NK-92 (cell line): ENCODE data around the gene NUP214.
"Not testable (repeated sequence)": the region's sequence is repeated elsewhere in the genome, so short reads cannot be mapped to it uniquely, and the experiment has no call there.

Source experiments
- DNase-seq: peaks from one replicate; lab custom pipeline; 2025; ENCODE audit not compliant: unreplicated experiment; lab: John Stamatoyannopoulos, UW

NUP214 gene

GRCh38 chr9:131258186-131258585, 132.8 kb downstream of the NUP214 start:
- DNase-seq, result no peak

DNA sequence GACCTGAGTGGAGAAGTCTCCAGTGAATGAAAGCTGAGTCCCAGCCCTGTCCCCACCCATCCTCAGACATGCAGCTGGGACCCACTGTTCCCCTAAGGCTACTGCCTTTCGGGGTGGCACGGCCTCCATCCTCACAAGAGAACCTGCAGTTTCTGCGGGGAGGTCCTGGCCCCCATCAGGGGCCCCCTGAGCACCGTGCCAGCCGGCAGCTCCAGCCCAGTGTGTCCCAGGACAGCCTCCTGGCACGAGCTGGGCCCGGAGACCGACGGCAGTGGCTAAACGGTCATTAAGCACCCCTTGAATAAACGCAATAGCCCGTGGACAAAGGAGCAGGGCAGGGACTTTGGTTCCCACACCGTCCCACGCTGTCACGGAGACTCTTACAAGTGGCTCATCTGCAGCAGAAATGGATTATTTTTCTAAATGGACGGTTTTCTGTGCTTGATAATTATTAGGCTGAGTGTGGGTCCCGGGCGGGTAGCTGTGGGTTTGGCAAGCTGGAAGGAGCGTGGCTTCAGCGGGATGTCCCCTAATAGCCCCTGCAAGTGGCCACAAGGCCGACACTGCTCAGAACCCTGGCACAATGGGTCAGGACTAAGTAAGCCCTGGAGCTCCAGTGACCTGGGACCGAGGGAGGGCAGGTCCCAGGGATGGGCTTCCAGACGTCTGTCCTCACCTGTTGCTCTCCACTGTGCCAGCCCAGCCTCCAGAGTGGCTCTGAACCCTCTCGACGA, 133.5 kb downstream of the NUP214 start:
- no peak for DNase-seq

DNA sequence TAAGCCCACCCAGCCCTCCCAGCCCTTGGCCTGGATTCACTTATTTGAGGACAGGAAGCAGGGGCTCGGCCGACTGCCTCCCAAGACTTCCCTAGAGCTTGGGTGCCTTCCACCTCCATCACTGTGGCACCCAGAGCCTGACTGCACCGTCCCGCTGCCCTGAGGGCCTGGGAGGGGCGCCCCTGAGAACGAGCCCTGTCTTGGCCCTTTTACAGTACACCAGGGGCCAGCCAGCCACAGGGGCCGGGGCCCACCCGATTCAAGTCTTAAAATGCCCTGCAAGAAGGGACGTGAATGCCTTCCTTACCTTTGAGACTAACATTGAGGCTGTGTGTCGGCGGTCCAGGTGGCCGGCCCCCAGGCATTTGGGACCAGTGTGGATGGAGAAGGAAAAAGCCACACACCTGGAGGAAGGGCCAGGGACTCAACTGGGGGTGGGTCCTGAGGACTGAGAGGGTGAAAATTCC, 134.1 kb downstream of the NUP214 start:
- no peak for DNase-seq

DNA sequence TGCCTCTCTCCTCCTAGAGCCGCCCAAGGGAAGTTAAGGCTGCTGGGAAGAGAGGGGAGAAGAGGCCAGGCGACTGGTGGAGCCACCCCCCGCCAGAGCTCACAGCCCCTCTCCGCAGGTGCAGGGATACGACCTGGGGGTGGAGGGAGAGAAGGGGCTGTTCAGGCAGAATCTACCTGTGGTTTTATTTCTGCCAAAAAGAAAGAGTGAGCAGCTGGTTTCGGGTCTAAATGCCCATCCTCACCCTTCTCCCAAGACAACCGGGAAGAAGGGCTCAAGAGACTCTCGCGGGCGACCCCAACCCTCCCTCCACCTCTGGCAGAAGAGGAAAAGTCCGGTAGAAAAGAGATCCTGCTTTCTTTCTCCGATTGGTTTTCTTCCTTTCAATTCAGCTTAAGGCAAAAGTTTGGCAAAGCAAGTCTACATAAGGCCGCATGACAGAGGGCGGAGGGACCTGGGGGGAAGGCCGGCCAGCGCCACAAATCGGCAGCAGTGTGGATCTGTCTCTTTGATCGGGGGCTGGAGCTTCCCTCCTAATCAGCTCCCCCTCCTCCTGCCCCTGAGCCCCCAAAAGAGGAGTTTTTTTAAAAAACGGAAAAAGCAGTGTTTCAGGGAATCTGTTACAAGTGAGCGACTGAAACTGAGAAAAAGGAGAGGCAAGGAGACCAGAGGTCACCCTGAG, 134.7 kb downstream of the NUP214 start:
- no peak for DNase-seq

- no peak for DNase-seq
Measured at GRCh38 chr9:131260751-131261452, 135.5 kb downstream of the NUP214 start.

GRCh38 chr9:131262327-131263032, 137.1 kb downstream of the NUP214 start:
- no peak for DNase-seq

DNA sequence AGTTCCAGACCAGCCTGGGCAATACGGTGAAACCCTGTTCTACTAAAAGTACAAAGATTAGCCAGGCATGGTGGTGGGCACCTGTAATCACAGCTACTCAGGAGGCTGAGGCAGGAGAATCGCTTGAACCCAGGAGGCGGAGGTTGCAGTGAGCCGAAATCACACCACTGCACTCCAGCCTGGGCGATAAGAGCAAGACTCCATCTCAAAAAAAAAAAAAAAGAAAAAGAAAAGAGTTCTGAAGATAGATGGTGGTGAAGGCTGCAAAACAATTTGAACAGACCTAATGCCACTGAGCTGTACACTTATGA, 137.6 kb downstream of the NUP214 start:
- DNase-seq, result not testable (repeated sequence)

GRCh38 chr9:131263701-131264100, 138.3 kb downstream of the NUP214 start:
- DNase-seq, result no peak

- DNase-seq, result no peak
Measured at GRCh38 chr9:131264231-131264630, 138.8 kb downstream of the NUP214 start.

DNA sequence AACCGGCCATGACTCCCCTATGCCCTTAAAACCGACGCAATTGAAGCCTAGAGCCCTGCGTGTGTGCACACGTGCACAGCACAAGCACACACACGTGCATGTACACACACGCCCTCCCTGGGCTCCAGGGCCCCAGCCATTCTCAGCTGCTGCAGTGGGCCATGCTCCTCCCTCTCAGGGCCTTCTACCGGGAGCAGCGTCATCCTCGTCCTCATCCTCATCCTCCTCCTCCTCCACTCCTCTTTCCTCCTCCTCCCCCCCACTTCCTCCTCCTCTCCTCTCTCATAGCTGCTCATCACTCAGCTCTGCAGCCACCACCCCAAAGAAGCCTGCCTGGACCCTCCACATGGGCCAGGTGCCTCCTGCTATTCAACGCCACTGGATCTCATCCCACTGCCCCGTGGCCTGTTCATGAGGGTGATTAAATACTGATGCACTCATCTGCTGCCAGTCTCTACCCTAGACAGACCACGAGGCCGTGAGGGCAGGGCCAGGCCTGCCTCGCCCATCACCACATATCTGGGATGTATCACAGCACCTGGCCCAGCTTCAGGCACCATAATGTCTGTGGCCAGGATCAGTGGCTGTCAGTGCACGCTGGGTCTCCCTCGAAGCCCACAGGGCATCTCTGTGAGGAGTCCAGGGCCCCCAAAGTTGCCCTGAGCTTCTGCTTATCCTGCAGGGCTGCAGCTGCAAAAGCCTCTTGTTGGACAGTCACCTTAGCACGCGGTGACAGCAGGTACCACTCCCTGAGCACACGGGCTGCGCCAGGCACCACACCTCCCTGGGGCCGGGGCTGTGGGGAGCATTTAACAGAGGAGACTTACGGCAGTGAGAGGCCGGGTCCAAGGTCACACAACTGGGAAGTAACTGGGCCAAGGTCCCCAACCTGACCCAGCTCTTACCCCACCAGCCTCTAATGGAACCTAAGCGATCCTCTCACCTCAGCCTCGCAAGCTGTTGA, 141.2 kb downstream of the NUP214 start:
- DNase-seq, result no peak

DNA sequence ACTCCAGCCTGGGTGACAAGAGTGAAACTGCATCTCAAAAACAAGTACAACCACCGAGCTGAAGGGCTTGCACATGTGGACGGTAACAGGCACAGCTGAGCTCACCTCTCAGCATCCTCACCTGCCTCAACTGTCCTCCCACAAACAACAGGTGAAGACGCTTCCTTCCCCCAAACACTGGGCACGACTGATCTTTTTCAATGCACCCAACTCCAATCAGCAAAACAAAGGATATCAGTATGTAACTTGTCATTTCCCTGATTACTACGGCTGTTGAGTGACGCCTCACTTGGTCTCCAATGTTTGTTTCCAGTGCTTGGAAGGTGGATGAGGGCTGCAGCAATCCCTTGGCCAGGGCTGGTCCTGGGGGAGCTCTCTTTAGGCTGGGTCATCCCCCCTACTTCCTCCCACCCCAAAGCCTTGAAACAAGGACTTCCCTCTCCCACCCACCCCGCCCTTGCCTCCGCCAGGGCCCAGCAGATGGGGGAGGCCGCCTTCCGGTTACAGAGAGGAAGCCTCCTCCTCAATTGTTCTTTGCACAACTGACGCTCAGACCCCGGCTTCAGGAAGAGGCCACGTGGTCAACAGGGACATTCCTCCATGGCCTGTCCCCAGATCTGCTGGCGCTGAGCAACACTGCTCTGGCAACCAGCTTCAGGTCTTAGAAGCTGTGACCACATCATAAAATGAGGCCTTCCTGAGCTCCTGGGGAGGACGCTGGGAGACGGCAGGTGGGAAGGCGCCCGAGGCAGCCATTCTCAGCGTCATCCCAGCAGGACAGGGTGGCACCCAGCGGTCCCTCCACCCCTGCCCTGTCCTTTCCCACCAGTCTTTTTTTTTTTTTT, 145.0 kb downstream of the NUP214 start:
- DNase-seq, result no peak

GRCh38 chr9:131271016-131271273, 145.6 kb downstream of the NUP214 start:
- not testable (repeated sequence) for DNase-seq

DNA sequence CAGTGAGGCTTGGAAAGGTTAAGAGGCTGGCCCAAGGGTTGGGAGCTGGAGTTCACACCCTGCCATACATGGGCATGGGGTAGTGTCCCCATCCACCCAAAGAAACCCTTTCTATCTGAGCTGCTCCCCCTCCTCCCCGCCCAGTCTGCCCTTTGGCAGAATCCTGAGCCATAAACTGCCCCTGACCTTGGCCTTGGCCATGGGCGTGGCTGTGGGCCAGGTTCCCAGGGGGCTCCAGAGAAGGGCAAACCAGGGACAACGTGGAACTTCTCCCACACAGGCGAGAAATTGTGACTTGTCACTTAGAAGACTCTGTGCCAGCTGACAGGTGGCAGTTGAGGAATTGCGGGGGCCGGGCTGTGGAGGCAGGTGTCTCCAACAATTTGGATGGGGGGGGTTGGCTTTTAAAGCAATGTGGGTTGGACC, 146.1 kb downstream of the NUP214 start:
- no peak for DNase-seq

- DNase-seq, result no peak
Measured at GRCh38 chr9:131272212-131272611, 146.8 kb downstream of the NUP214 start.

DNA sequence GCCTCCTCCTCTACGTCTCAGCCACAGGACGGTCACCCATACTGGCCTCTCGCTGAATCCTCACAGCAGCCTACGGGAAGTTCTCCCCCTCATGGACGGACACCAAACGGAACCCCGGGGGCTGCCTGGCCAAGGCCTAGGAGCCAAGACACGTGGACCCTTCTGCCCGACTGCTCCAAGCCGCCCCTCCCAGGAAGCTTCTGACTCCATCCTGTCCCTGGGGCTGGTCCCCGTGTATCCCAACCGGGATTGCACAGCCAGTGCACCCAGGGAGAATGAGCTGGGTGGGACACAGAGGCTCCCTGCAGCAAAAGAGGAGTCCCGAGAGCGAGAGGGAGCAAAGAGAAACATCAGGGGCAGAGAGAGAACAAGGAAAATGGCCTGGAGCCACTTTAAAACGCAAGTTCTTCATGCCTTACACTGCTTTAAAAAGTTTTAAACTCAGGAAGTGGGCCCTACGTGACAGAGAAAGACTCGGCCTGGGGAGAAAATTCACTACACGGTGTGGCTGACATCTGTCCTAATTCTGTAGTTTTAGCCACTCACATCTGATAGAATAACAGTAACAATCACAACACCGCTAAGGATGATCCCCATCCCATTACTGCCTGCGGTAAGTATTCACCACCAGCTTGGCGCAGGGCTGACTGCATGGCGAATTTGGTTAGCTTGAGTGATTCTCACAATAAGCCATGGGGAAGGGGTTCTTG, 147.9 kb downstream of the NUP214 start:
- no peak for DNase-seq

GRCh38 chr9:131273856-131274673, 148.7 kb downstream of the NUP214 start:
- DNase-seq, result no peak

DNA sequence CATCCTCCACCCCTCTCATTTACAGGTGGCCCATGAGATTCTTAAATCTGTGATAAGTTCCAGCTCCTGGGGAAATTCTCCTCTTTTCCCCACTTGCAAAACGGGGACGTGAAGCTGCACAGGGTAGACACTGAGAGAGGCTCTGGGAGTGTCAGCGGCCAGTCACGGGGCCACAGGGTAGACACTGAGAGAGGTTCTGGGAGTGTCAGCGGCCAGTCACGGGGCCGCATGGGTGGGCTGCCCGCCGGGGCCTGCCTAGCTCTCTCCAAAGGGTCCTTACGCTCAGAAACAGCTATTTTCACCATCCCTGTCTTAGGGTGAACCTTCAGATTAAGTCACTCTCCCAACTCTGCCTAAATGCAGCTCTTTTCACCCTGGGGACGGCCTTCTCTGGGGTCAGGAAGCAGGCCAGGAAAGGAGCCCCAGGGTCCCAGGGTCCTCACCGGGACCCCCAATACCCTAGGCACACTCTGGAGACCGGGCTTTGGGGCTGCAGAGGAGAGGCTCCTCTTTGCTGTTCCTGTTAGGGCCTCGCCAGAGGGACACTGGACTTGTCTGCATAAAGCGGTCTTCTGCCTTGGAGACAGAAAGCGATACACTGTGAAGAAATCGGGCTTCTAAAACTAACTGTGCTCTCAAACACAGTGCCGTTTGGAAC, 149.4 kb downstream of the NUP214 start:
- no peak for DNase-seq
